NK-92 treated with Interleukin-12 subunit alpha and Interleukin-12 subunit beta, amount 100 ng/mL, for 24 hours (cell line): Measurements from ENCODE around the gene ASCC1.

ENCODE experiments used
- DNase-seq: peaks from one replicate; lab custom pipeline; 2025; lab: John Stamatoyannopoulos, UW

ASCC1 gene

DNA sequence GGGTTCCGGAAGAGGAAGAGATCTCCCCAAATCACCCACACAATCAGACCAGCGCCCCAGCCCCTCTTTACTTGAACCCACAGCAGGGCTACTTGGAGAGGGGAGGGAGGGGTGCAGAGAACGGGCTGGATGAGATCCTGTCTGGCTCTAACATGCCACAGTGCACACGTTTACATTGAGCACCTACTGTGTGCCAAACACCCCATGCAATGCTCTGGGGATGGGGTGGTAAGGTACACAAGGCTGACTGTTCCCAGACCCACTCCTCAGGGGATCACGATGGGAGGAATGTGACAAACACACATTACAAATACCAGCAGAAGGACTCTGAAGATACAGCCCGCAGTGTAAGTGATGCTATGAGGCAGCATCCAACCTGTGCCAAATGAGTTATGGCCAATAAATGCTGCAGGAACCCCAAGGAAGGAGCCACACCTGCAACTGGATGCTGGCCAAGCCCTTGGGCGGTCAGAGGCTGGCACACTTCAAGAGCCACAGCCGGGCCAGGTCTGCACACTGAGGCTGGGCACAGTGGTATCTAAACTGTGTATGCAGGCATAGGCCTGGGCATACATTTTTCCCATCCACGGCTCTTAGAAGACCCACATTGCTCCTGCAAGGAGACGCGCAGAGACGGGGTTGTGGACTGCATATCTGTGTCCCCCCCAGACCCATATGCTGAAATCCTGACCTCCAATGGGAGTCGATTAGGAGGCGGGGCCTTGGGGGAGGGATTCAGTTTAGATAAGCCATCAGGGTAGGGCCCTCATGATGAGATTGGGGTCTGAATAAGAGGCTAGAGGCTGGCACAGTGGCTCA lies 134.1 kb downstream of the ASCC1 start:
- no peak for DNase-seq

DNA sequence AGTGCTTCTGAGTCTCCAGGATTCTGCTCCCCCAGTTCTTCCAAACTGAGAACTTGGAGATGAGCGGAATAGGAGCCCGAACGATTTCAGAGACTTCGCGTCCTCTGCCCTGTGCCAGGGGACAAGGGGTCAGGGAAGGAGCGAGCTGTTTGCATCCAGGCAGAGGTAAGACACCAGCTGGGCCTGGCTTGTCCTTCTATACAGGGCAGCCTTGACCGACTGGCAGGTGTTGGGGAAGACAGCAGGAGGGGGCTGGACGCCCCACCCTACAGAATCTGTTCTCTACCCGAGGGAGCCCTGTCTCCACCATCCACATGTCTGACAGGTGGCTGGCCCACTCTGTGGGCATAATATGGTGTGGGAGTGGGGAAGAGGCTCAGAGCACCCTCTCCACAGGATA lies 134.9 kb downstream of the ASCC1 start:
- no peak for DNase-seq

DNA sequence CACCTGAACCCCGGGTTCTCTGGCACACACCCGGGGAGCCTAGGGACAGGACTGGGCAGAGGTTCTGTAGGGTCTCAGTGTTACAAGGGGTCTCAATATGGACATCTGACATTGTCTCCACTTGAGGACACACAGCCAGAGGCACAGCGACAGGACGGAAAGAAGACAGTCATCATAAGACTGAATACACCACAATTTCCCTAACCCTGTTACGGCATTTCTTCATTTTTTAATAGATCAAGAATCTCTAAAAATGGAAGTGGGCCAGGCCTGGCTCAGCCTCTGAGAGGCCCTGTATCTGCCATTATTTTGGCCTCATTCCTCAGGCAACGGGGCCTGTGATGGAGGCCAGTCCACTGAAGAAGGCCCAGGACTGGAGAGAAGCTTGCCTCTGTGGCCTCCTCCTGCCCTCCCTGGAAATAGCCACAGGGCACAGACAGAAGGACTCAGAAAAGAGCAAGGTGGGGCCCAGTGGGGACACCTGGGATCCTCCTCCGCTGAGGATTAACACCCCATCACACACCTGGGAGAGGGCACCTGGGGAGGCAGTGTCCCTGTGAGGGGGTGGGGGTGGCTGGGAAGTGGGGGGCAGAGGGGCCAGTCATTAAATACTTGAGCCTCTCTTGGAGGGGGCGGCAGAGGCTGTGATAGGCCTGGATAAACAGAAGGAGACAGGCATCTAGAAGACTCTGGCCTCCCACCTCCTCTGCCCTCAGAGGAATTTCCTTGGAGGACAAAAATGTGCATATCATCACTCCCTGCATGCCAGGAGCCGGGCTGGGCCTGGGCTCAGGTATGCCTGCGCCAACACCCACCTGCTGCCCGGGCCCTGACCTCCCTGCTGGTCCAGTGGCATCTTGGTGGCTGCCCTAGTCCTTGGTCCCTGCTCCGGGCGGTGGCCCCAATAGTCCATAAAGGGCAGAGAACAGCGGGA lies 135.8 kb downstream of the ASCC1 start:
- DNase-seq, result no peak

DNA sequence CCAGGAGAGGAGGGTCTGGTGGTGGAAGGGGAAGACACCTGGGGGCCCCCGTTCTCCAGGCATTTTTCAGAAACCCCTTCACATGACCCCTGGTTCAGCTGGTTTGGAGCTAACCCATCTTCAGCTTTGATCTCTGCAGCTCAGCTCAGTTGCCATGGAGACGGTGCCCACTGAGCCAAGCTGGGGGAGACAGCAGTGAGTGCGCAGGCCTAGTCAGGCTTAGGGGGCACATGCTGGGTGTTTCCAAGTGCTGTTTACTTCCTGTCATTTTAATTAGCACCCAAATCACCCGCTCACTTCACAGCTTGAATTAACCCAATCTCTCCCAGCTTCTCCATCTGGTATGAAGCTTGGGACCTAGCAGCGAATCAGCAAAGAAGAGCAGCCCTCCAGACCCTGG lies 136.7 kb downstream of the ASCC1 start:
- DNase-seq, result no peak

DNA sequence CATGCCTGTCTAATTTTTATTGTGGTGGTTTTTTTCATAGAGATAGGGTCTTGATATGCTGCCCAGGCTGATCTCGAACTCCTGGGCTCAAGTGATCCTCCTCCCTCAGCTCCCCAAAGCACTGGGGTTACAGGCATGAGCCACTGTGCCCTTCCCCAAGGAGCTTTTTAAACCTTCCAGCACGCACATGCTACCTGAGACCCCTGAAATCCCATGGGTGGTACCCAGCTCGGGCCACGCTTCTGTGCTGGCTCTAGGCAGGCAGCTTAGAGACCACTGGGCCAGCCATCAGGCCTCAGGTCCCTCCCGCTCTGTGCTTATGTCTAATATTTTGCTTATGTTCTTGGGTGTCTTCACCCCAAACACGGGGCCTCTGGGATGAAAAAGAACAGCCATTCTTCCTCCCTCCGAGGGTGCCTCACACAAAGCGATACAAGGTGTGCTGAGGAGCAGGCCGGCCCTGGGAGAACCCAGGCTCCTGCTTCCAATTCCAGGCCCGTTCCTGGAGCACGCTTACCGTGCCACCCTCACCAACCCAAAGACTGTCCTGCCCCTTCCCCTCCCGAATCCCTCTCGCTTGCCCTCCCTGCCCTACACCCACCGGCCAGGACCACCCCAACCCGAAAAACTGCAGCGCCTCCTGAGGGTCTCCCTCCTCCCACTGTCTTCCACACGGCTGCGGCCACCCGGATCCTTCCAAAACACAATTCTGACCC lies 138.6 kb downstream of the ASCC1 start:
- no peak for DNase-seq

DNA sequence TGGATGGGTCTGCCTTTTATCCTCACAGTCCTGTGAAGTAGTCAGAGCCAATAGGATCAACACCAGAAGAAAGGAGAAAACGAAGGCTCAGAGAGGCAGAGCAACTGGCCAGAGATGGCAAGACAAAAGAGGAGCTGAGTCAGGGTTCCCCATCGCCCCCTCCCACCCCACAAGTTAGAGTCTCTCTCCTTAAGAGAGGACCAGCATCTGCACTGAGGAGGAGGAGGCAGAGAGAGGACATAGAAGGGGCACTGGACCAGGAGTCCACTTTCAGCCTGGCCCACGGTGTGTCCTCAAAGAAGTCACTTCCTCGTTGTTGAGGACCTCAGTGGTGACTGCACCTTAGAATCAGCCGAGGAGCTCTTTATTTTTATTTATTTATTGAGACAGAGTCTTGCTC lies 139.3 kb downstream of the ASCC1 start:
- DNase-seq, result no peak

DNA sequence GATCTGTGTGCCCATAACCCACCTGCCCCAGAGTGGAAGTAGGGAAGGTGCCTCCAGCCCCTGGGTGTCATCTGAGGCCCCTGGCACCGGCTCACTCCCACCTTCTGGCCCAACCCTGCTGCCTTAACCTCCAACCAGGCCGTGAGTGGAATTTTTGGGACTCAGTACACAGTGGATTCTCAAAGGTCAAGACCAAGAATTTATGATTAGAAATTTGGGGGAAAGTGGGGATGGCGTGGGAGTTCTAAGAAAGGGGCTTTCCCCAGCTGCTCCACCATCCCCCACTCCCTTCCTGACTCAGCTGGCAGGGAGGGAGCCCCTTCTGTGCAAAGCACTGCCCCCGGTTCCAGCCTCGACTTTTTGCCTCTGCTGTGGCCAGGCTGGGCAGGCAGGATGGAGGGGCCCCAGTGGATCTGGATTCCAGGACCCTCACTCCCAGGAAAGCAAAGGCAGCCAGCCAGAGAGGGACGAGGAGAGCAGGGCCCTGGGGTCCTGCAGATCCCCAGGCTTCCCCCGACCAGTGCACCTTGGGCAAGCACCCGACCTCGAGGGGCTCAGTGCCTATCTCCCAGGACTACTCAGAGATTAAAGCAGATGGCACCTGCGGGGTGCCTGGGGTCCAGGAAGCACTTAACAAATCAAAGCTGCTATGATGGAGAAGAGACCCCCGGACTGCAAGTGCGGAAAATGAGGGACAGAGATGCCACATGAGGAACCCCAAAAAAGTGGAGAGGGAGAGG lies 140.5 kb downstream of the ASCC1 start:
- no peak for DNase-seq

DNA sequence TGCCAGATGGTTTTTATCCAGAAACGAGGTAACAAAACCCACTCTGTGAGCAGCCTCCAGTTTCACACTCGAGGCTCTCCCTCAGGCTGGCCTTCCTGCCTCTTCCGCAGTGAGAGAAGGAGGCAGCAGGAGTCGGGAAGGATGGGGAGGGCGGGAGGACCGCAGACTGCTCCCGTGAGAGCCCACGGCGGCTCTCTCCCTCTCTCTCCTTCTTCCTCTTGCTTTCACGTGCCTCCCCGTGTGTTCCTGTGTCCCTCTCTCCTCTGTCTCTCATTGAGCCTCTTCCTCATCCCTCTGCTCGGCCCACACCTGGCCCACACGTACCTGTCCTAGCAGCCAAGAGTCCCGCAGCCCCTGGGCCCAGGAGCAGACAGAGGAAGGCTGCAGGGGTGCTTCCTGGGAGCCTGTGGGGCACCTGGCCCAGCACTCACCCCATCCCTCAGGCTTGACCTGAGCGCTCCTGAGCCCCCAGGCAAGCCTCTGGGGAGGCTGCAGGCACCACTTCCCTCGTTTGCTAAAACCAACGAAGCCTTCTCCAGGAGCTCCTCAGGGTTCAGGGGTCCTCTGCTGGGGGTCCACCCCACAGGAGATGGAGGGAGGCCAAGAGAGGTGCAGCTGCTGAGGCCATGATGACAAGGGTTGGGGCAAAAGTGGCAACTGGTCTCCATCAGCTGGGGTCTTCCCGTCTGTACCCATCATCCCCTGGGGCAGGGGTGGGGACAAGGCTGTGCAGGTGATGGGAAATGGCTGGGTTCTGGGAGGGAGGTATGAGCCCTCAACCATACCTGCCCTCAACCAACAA lies 141.3 kb downstream of the ASCC1 start:
- no peak for DNase-seq

DNA sequence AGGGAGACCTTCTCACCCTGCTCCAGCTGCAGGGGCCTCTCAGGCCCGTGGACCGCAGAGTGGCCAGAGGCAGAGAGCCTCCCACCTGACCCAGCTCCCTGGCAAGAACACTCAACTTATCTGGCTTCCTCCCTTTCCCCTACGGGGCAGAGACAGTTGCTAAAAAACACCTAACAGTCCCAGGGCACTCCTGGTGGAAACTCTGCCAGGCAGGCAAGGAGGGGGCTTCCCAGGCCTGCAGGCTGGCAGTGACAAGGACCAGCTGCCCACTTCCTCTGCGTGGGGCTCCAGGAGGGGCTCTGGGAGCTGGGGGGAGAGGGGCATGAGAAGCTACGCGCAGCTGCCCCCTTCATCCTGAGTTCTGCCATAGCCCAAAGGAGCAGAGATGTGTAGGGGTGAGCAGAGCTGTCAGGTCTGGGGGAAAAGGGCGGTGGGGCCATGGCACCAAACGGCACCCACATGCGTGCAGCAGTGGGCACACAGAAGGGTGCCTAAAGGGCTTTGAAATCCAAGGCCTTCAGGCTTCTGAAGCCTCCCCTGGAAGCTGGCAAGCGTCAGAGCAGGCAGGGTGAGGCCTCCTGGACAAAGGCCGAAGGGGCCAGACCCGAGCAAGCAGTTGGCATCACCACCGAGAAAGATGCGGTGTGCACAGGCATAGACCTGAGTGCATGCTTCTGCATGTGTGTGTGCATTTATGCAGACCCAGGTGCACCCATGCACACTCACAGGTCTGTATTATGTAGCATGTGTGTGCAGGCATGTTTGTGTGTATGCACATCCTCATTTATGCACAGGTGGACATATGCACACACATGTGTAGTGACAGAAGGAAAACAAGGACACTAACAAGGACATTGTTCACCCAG lies 142.1 kb downstream of the ASCC1 start:
- no peak for DNase-seq

DNA sequence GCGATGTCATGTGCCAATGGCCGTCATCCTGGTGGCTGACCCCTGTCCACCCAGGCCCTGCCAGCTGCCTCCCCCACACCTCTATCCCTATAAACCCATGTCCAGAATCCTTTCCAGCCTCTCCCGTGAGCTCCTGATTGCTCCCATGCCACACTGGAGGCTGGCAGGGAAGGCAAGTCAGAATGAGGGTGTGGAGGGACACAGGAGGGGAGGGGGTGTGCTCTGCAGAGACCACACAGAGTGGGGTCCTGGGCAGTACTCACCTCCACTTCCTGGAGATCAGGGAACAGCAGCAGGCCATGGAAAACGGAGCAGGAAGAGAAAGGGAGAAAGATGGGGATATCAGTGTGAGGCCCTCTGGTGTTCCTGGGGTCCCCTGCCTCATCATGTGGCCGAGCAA lies 143.4 kb downstream of the ASCC1 start:
- DNase-seq, result no peak

DNA sequence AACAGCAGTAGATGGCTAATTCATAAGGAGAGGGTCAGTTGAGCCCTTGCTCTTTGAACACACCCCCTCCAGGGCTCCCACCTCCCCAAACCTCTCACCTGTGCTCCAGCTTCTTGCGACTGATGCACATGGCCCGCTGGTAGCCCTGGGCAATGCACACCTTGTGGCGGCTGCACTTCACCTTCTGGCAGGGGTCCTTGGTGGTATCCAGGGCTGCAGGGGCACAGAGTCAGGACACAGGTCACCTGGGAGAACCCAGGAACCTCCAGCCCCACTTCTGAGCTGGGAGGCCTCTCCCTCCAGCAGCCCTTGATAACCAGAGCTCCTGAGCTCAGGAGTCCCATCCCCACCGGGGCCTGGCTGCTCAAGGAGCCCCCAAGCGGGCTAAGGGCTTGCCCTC lies 144.0 kb downstream of the ASCC1 start:
- no peak for DNase-seq

DNA sequence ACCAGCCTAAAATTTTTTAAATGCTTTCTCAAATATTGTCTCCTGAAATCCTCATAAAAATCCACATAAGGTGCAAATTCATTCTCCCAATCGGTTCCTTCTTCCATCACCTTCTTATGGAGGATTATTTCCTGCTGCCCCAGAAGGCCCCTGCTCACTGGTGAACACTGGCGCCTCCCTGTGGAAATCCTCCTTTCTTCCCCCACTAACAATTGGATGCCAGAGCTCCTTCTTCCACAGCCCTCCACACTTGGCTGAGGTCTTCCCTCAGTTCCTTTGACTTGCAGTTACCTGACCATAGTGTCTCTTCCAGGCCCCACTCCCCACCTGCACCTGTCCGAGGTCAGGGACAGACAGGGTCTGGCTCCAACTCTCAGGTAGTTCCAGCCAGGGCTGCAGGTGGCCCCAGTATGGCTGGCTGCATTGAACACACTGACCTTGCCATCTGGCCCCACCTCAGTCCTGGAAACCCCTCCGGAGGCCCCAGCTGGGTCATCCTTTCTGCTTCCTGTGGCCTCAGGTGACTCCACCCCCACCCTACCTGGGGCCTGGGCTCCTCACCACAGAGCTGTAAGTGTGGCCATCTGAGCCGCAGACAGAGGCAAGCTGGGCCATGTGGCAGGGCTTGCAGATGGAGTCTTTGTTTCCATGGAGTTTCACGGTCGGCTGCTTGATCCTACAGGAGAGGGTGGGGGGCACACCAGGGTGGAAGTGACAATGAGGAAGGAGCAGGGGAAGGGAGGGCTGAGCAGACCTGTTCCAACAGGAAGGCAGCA lies 146.1 kb downstream of the ASCC1 start:
- DNase-seq, result no peak

DNA sequence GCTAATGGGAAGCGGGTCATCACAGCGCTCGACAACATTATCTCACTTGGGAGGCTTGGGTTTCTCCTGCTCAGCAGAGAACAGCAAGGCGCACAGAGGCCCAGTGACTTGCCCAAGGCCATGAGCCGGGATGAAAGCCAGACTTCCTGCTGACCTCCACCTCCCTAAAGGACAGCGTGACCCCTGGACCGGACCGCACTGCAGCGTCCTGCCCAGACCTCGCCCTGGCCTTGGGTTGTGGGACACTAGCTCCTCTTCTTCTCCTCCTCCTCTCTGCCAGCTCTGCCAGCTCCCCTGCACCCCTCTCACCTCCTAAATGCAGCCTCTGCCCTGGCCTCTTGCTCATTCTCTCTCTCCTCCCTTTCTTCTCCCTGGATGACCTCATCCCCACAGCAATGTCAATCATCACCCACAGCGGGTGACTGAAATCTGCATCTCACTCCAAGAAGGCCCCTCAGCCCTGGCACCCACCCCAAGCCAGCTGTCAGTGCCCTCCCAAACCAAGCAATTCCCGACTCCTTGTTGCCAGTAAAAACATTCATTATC lies 147.1 kb downstream of the ASCC1 start:
- DNase-seq, result no peak

DNA sequence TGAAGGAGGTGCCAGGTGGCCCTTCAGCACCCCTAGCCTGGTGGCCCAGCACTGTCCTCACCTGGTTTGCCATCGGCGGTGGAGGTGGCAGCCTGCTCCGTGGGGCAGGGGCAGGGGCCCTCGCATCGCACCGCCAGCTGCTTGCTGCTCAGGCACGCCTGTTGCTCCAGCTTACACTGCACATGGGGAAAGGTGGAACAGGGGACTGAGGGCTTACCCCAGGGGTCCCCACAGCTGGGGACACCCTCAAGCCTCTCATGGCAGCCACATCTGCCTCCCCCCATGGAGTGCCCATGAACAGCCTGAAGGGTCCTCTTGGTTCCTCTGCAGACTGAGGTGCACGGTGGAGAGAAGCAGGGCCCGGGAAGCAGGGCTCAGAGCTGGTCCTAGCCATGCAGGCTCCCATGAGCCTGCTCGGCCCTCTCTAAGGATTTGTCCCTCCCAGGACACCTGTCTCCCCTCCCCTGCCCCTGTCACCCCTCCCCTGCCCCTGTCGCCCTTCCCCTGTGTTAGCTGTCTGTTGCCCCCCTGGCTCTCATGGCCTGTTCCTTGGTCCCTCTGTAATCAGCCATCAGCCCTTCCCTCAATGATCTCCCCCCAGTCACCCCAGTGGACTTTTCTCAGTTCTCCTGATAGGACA lies 147.8 kb downstream of the ASCC1 start:
- DNase-seq, result no peak

DNA sequence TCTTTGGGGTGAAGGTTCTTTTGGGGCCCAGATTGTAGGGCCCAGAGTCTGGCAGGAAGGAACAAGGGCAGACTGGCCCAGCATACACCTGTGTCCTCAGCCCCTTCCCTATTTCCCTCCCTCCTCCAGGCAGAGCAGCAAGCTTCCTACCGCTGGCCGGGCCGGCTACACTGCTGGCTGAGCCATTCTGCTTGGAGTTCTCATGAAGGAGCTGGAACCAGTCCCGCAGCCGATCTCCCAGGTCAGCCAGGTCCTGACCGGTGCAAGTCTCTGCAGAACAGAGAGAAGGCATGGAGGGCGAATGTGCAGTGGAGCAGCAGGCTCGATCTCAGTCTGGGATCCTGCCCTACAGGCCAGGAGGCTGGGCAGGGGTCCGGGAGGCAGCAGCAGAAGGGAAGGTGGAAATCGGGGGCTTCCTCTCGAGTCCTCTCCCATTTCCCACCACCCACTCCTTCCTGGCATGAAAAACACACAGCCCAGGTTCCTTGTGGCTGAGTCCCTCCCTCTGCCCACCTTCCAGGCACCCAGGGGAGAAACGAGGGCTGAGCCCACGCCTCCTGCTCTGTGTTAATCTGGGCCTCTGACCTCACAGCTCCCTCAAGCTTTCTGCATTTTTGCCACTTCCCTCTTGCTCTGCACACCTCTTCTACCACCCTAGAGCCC lies 148.5 kb downstream of the ASCC1 start:
- no peak for DNase-seq

DNA sequence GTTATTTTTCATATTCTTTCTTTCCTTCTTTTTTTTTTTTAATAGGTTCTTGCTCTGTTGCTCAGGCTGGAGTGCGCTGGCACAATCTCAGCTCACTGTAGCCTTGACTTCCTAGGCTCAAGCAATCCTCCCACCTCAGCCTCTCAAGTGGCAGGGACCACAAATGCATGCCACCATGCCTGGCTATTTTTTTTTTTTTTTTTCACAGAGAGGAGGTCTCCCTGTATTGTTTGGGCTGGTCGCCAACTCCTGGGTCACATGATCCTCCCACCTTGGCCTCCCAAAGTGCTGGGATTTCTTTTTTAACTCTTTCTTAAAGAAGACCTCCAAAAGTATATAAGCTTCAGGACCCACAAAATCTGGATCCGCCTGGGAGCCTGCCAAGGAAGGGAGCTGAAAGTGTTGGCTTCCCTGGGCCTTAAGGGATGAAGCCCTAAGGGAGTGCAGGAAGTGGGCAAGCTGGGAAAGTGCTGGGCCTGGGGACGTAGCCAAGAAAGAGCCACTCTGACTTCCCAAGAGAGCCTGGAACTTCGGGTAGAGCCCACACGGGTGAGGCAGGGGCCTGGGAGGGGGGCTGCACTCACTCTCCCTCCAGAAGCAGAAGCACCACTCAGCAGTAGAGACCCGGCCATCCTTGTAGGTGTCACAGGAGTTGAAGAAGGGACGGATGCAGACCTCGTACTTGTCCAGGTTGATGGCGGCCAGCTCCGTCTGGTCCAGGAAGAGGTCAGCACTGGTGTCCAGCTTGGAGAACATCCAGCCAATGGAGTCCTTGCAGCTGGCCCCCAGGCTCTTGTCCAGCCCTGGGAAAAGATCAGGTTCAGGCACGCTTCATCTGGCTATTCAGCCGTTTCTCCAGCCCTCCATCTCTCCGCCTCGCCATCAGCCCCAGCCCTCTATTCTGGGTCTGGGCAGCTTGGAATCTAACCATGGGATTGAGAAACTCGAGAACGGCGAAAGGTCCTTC lies 149.5 kb downstream of the ASCC1 start:
- no peak for DNase-seq
